GM20000 (cell line): ENCODE data around the gene UCP2.
"Not testable (repeated sequence)": the region's sequence is repeated elsewhere in the genome, so short reads cannot be mapped to it uniquely, and the experiment has no call there.

Experiments
- DNase-seq: peaks from one replicate; pipeline ENCODE4 v3.0.0; 2012; ENCODE audit warnings: low spot score
- CTCF ChIP-seq: IDR thresholded peaks from 2 replicates; pipeline ENCODE4 v1.5.1; 2012; ENCODE audit warnings: mild to moderate bottlenecking, control low read depth; ENCODE audit errors: extremely low read depth, missing control alignments

UCP2 gene

GRCh38 chr11:73942010-73942409 lies 40.6 kb downstream of the UCP2 start:
- no peak for DNase-seq
- TF ChIP-seq CTCF = no peak

DNA sequence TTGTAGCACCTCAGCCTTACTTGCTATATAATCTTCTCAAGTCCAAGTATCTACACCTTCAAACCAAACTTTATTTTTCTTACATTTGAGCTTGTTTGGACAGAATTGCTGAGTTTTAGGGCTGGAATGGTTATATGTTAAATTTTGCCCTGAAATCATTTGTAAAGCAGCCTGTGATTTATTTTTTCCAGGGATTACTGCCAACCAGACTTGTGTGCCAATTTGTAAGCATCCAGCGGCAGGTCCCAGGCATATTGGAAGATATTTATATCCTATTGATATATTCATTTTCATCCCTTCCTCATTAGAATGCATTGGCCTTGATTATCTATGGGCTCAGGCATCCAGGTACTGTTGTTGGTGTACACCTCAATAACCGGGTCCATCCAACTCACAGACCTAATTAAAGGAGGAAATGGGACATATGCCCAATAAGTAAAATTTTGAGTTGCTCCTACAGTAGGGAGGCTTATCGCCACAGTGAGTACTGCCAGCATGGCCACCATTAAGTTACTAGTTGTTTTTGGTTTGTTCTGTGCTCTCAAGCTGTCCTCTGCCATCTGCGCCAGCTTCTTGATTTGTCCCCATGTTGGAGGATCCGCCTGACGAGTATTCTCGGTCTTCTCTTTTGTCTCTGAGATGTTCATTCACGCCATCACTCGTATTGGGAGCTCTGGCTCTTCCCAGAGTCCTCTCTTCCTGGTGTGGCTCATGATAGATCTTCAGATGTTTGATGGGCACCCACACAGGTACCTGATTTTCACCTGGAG lies 41.7 kb downstream of the UCP2 start:
- DNase-seq = no peak
- TF ChIP-seq CTCF = no peak

- no peak for DNase-seq
- no peak for TF ChIP-seq CTCF
Observed at GRCh38 chr11:73939096-73939495, 43.5 kb downstream of the UCP2 start.

- DNase-seq = not testable (repeated sequence)
Observed at GRCh38 chr11:73936047-73936446, 46.6 kb downstream of the UCP2 start.

GRCh38 chr11:73932781-73933180 lies 49.9 kb downstream of the UCP2 start:
- DNase-seq = no peak
- TF ChIP-seq CTCF = no peak

DNA sequence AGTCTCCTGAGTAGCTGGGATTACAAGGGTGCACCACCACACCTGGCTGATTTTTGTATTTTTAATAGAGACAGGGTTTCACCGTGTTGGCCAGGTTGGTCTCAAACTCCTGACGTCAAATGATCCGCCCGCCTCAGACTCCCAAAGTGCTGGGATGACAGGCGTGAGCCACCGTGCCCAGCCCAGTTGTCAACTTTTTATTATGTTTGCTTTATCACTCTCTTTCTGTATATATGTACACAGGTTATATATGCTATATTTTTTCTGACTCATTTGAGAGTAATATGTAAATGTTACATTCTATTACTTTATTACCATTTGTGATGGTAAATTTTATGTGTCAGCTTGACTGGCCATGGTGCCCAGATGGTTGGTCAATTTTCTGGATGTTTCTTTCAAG lies 50.7 kb downstream of the UCP2 start:
- DNase-seq = no peak
- TF ChIP-seq CTCF = no peak

- DNase-seq = peak; percentile 52
- TF ChIP-seq CTCF = no peak
Observed at GRCh38 chr11:73931039-73931645, 51.5 kb downstream of the UCP2 start.

GRCh38 chr11:73929388-73929787 lies 53.3 kb downstream of the UCP2 start:
- DNase-seq = no peak
- TF ChIP-seq CTCF = no peak
